Astrocyte (in vitro differentiated cells and primary cell): ENCODE results near the gene LEPROT. TPM values are rescaled to one million over a fixed set of nuclear protein-coding genes. Genes with fewer than 3 reads are reported as not detected.

Experiments
- DNase-seq: peaks from one replicate; pipeline ENCODE4 v3.0.0-alpha.2; 2010; ENCODE audit warnings: low read depth
- FAIRE-seq: peaks from 2 replicates; lab custom pipeline; 2011; peaks lifted over from hg19 to GRCh38; lab: Jason Lieb, UNC
- H2AFZ ChIP-seq: 2 replicates; pipeline ENCODE4 v1.6.0; 2012; ENCODE audit warnings: low read depth, low read length, inconsistent platforms
- H3K27ac ChIP-seq: 2 replicates; pipeline ENCODE4 v1.5.1; 2011; ENCODE audit warnings: low read depth, low read length, inconsistent platforms
- H3K27me3 ChIP-seq: 2 replicates; pipeline ENCODE4 v1.6.0; 2011; ENCODE audit warnings: low read length, inconsistent platforms; ENCODE audit not compliant: insufficient read depth
- H3K36me3 ChIP-seq: 2 replicates; pipeline ENCODE4 v1.5.1; 2011; ENCODE audit warnings: low read length, inconsistent platforms; ENCODE audit not compliant: insufficient read depth
- H3K4me1 ChIP-seq: 2 replicates; pipeline ENCODE4 v1.5.1; 2011; ENCODE audit warnings: low read length, inconsistent platforms; ENCODE audit not compliant: insufficient read depth
- H3K4me2 ChIP-seq: 2 replicates; pipeline ENCODE4 v1.6.0; 2012; ENCODE audit warnings: low read length, inconsistent platforms
- H3K4me3 ChIP-seq: 2 replicates; pipeline ENCODE4 v1.5.1; 2011; ENCODE audit warnings: low read depth, mild to moderate bottlenecking, low read length, inconsistent platforms; ENCODE audit not compliant: insufficient read depth
- H3K79me2 ChIP-seq: 2 replicates; pipeline ENCODE4 v1.6.0; 2012; ENCODE audit warnings: mild to moderate bottlenecking, low read length, inconsistent platforms; ENCODE audit not compliant: insufficient read depth
- H3K9ac ChIP-seq: 2 replicates; pipeline ENCODE4 v1.6.0; 2012; ENCODE audit warnings: mild to moderate bottlenecking, low read length, inconsistent platforms
- H3K9me3 ChIP-seq: 2 replicates; pipeline ENCODE4 v1.5.1; 2012; ENCODE audit warnings: low read depth, mild to moderate bottlenecking, low read length, inconsistent platforms; ENCODE audit not compliant: insufficient read depth
- H4K20me1 ChIP-seq: 2 replicates; pipeline ENCODE4 v1.6.0; 2012; ENCODE audit warnings: low read length, inconsistent platforms; ENCODE audit not compliant: insufficient read depth
- H3K27ac Mint-ChIP-seq: one replicate; pipeline ENCODE4 v1.8.0; 2021; ENCODE audit warnings: mild to moderate bottlenecking, mixed read lengths; ENCODE audit not compliant: unreplicated experiment
- H3K27me3 Mint-ChIP-seq: one replicate; pipeline ENCODE4 v1.8.0; 2021; ENCODE audit warnings: low read depth, mixed read lengths; ENCODE audit not compliant: unreplicated experiment
- H3K36me3 Mint-ChIP-seq: one replicate; pipeline ENCODE4 v1.8.0; 2021; ENCODE audit warnings: low read depth, mixed read lengths; ENCODE audit not compliant: unreplicated experiment
- H3K4me1 Mint-ChIP-seq: one replicate; pipeline ENCODE4 v1.8.0; 2021; ENCODE audit warnings: low read depth, mixed read lengths; ENCODE audit not compliant: unreplicated experiment
- H3K4me3 Mint-ChIP-seq: one replicate; pipeline ENCODE4 v1.8.0; 2021; ENCODE audit warnings: mild to moderate bottlenecking, moderate library complexity, mixed read lengths; ENCODE audit not compliant: unreplicated experiment
- H3K9me3 Mint-ChIP-seq: one replicate; pipeline ENCODE4 v1.8.0; 2021; ENCODE audit warnings: mild to moderate bottlenecking, mixed read lengths; ENCODE audit not compliant: unreplicated experiment
- CTCF ChIP-seq: IDR thresholded peaks from 2 replicates; pipeline ENCODE4 v1.5.1; 2011; ENCODE audit warnings: low read depth, mild to moderate bottlenecking, inconsistent platforms, low read length, moderate library complexity; ENCODE audit not compliant: insufficient read depth
- EZH2 ChIP-seq: IDR thresholded peaks from 2 replicates; pipeline ENCODE4 v1.6.1; 2012; ENCODE audit warnings: mild to moderate bottlenecking, low read length, inconsistent platforms; ENCODE audit not compliant: insufficient read depth
- total RNA-seq: library from RNA; stranded (reverse); gene quantifications from 2 replicates; pipeline ENCODE4 v1.2.1, GENCODE V29; 2021

The LEPROT gene
- total RNA-seq, 1 donor from 2014 or later = 99.4 TPM

DNA sequence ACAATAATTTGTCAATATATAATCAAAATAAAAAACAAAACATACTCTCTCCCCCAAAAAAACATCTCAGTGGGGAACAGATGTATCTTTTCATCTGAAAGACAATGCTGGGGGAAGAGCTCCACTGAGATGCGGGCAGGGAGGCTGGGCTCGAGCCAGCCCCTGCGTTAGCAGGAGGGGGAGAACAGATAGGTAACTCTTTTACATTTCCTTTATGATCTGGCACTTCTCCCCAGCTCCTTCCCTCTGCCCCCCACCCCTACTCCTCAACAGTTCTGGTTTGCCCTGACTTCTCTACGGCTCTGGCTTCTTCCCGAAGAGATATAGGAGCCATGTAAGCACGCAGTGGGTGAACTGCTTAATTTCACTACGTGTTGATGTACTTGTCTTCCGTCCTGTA, 12.4 kb downstream of the LEPROT start:
- H2AFZ ChIP-seq = no peak overlapping the region
- FAIRE-seq (no peak), DNase-seq (no peak)
- H3K4me1 ChIP-seq = peaks cover 19% of the 10 kb centered on the region
- no peak overlapping the region for H3K9ac ChIP-seq
- no peaks in the 10 kb centered on the region for H3K27me3 ChIP-seq
- H3K36me3 Mint-ChIP-seq = peaks cover 6% of the 10 kb centered on the region
- H3K79me2 ChIP-seq = no peaks in the 10 kb centered on the region
- no peak overlapping the region for H3K4me3 ChIP-seq
- no peak overlapping the region for H3K27ac Mint-ChIP-seq
- peaks cover 14% of the 10 kb centered on the region for H3K36me3 ChIP-seq
- no peak overlapping the region for H3K4me3 Mint-ChIP-seq
- H3K27me3 Mint-ChIP-seq = no peaks in the 10 kb centered on the region
- H3K4me2 ChIP-seq = no peak overlapping the region
- no peaks in the 10 kb centered on the region for H3K9me3 Mint-ChIP-seq
- peaks cover 42% of the 10 kb centered on the region for H3K4me1 Mint-ChIP-seq
- H3K27ac ChIP-seq = no peak overlapping the region
- H4K20me1 ChIP-seq = peaks cover 10% of the 10 kb centered on the region
- TF ChIP-seq CTCF (no peak), EZH2 (no peak)
- H3K9me3 ChIP-seq = no peaks in the 10 kb centered on the region

DNA sequence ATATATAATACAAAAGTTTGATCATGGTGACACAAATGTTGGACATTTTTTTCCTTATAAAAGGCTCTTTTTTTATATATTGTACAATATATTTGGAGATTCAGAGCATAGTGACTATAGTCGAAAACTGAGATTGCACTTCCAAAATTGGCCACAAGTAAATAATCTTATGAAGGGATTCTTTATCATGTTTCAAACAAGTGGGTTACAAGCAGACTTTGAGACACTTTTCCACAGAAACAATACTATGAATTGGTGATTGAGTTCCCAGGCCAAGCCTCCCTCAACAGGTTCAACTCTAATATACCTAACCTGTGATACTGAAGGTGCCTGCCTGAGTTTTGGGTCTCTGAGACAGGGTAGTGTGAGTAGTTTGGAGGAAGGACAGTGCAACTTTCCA, 13.8 kb downstream of the LEPROT start:
- no peaks in the 10 kb centered on the region for H3K9me3 Mint-ChIP-seq
- no peaks in the 10 kb centered on the region for H3K9me3 ChIP-seq
- peaks cover 38% of the 10 kb centered on the region for H3K4me1 Mint-ChIP-seq
- no peaks in the 10 kb centered on the region for H3K27me3 Mint-ChIP-seq
- no peak overlapping the region for H3K27ac ChIP-seq
- DNase-seq (no peak), FAIRE-seq (no peak)
- H3K4me3 ChIP-seq = no peak overlapping the region
- peaks cover 8% of the 10 kb centered on the region for H3K36me3 Mint-ChIP-seq
- H4K20me1 ChIP-seq = peaks cover 10% of the 10 kb centered on the region
- H3K4me1 ChIP-seq = peaks cover 16% of the 10 kb centered on the region
- peaks cover 10% of the 10 kb centered on the region for H3K36me3 ChIP-seq
- no peaks in the 10 kb centered on the region for H3K27me3 ChIP-seq
- no peak overlapping the region for H3K4me3 Mint-ChIP-seq
- TF ChIP-seq EZH2 (no peak), CTCF (no peak)
- no peak overlapping the region for H3K4me2 ChIP-seq
- no peak overlapping the region for H3K9ac ChIP-seq
- peak overlapping the region; percentile 80 for H3K27ac Mint-ChIP-seq
- no peaks in the 10 kb centered on the region for H3K79me2 ChIP-seq
- H2AFZ ChIP-seq = no peak overlapping the region

DNA sequence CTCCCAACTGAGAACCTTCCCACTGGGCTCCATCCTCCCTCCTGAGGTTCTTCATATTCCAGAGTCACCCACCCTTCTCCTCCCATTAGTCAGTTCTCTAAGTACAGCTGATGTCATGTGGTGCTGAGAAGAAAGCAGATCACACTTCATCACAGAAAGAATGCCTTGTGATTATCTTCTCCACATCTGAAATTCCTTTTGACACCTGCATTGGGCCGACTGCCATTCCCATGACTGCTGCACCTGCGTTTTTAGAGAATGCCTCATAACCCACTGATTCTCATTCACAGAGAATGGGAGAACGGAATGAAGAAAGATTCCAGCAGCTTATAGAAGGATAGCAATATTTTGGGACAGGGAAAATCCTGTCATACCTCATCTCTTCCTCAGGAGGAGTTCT, 14.3 kb downstream of the LEPROT start:
- no peak overlapping the region for H3K9ac ChIP-seq
- peaks cover 10% of the 10 kb centered on the region for H4K20me1 ChIP-seq
- no peak for TF ChIP-seq EZH2
- TF ChIP-seq CTCF = no peak
- no peak overlapping the region for H3K4me3 Mint-ChIP-seq
- H3K9me3 ChIP-seq = no peaks in the 10 kb centered on the region
- H3K36me3 Mint-ChIP-seq = peaks cover 6% of the 10 kb centered on the region
- no peak overlapping the region for H3K27ac ChIP-seq
- no peaks in the 10 kb centered on the region for H3K27me3 Mint-ChIP-seq
- peaks cover 11% of the 10 kb centered on the region for H3K4me1 ChIP-seq
- H3K4me3 ChIP-seq = no peak overlapping the region
- H3K4me1 Mint-ChIP-seq = peaks cover 34% of the 10 kb centered on the region
- FAIRE-seq (no peak), DNase-seq (no peak)
- H3K36me3 ChIP-seq = peaks cover 10% of the 10 kb centered on the region
- H2AFZ ChIP-seq = no peak overlapping the region
- H3K27me3 ChIP-seq = no peaks in the 10 kb centered on the region
- H3K9me3 Mint-ChIP-seq = no peaks in the 10 kb centered on the region
- H3K27ac Mint-ChIP-seq = peak overlapping the region; percentile 80
- no peak overlapping the region for H3K4me2 ChIP-seq
- H3K79me2 ChIP-seq = no peaks in the 10 kb centered on the region
